Neural cell (in vitro differentiated cells): ENCODE results near the gene GSK3B. TPM values are rescaled to one million over a fixed set of nuclear protein-coding genes. Genes with fewer than 3 reads are reported as not detected.
A peak's percentile ranks its signal among the peaks of the same experiment; 100 is the strongest.

Source experiments
- H2AFZ ChIP-seq: fragments of 200-600, 300-800 bp; sonication (generic), shearing (Covaris generic); 2 replicates; pipeline ENCODE4 v1.6.0; 2014; ENCODE audit warnings: low read depth, mild to moderate bottlenecking, antibody characterized with exemption, low read length, moderate library complexity
- H3F3A ChIP-seq: fragments of 200-600 bp; shearing (Covaris generic); 2 replicates; pipeline ENCODE4 v1.6.1; 2016; ENCODE audit warnings: mild to moderate bottlenecking, moderate library complexity, mixed read lengths, antibody characterized with exemption, low read length; ENCODE audit not compliant: insufficient read depth, poor library complexity, severe bottlenecking
- H3K27ac ChIP-seq: fragments of 200-600, 300-800 bp; sonication (generic), shearing (Covaris generic); 2 replicates; pipeline ENCODE4 v1.5.1; 2014; ENCODE audit warnings: mild to moderate bottlenecking, low read length, moderate library complexity
- H3K27me3 ChIP-seq: fragments of 300-800, 200-600 bp; sonication (generic), shearing (Covaris generic); 2 replicates; pipeline ENCODE4 v1.6.0; 2014; ENCODE audit warnings: mild to moderate bottlenecking, low read depth, low read length, moderate library complexity; ENCODE audit not compliant: insufficient read depth
- H3K36me3 ChIP-seq: fragments of 300-800, 200-600 bp; sonication (generic), shearing (Covaris generic); 2 replicates; pipeline ENCODE4 v1.5.1; 2014; ENCODE audit warnings: mild to moderate bottlenecking, antibody characterized with exemption, low read length, moderate library complexity; ENCODE audit not compliant: insufficient read depth
- H3K4me2 ChIP-seq: fragments of 300-800, 200-600 bp; sonication (generic), shearing (Covaris generic); 2 replicates; pipeline ENCODE4 v1.6.0; 2014; ENCODE audit warnings: mild to moderate bottlenecking, low read length
- H3K4me3 ChIP-seq: fragments of 300-800, 200-600 bp; sonication (generic), shearing (Covaris generic); 2 replicates; pipeline ENCODE4 v1.5.1; 2014; ENCODE audit warnings: mild to moderate bottlenecking, low read length, moderate library complexity
- H3K79me2 ChIP-seq: fragments of 200-600 bp; shearing (Covaris generic); replicated peaks from 2 replicates; pipeline ENCODE4 v1.6.0; 2014; ENCODE audit warnings: mild to moderate bottlenecking, low read length, moderate library complexity; ENCODE audit not compliant: insufficient read depth
- H3K9ac ChIP-seq: fragments of 300-800, 200-600 bp; sonication (generic), shearing (Covaris generic); 2 replicates; pipeline ENCODE4 v1.6.1; 2016; ENCODE audit warnings: mild to moderate bottlenecking, low read length, mixed read lengths
- H3K9me2 ChIP-seq: fragments of 200-600 bp; shearing (Covaris generic); 2 replicates; pipeline ENCODE4 v1.6.1; 2016; ENCODE audit warnings: mild to moderate bottlenecking, low read length, mixed read lengths; ENCODE audit not compliant: insufficient read depth
- H3K9me3 ChIP-seq: fragments of 200-600, 300-800 bp; sonication (generic), shearing (Covaris generic); 2 replicates; pipeline ENCODE4 v1.6.1; 2016; ENCODE audit warnings: mild to moderate bottlenecking, mixed run types, low read length, moderate library complexity, mixed read lengths
- H4K20me1 ChIP-seq: fragments of 200-600 bp; shearing (Covaris generic); 2 replicates; pipeline ENCODE4 v1.6.1; 2016; ENCODE audit warnings: mild to moderate bottlenecking, mixed run types; ENCODE audit not compliant: insufficient read depth
- CTCF ChIP-seq: fragments of 450-650 bp; IDR thresholded peaks from 2 replicates; pipeline ENCODE4 v1.5.1; 2014; ENCODE audit warnings: antibody characterized with exemption, mild to moderate bottlenecking, moderate library complexity; ENCODE audit not compliant: poor library complexity, severe bottlenecking
- EP300 ChIP-seq: fragments of 450-650 bp; conservative IDR thresholded peaks from 2 replicates; pipeline ENCODE4 v1.6.1; 2014; ENCODE audit warnings: antibody characterized with exemption, mild to moderate bottlenecking, moderate library complexity; ENCODE audit not compliant: poor library complexity, severe bottlenecking
- EZH2 ChIP-seq: fragments of 200-600, 300-800 bp; shearing (Covaris generic), sonication (generic); IDR thresholded peaks from 2 replicates; pipeline ENCODE4 v1.6.1; 2014; ENCODE audit warnings: antibody characterized with exemption, low read length, borderline replicate concordance, mild to moderate bottlenecking; ENCODE audit not compliant: insufficient read depth, poor library complexity, severe bottlenecking
- MXI1 ChIP-seq: fragments of 450-650 bp; conservative IDR thresholded peaks from 2 replicates; pipeline ENCODE4 v1.6.1; 2014; ENCODE audit warnings: antibody characterized with exemption, mild to moderate bottlenecking; ENCODE audit not compliant: poor library complexity, severe bottlenecking
- POLR2AphosphoS5 ChIP-seq: IDR thresholded peaks from 2 replicates; pipeline ENCODE4 v1.6.1; 2012
- RAD21 ChIP-seq: fragments of 450-650 bp; conservative IDR thresholded peaks from 2 replicates; pipeline ENCODE4 v1.6.1; 2014; ENCODE audit warnings: antibody characterized with exemption, mild to moderate bottlenecking, moderate library complexity
- REST ChIP-seq: IDR thresholded peaks from 2 replicates; pipeline ENCODE4 v1.6.1; 2012; ENCODE audit warnings: borderline replicate concordance
- SMC3 ChIP-seq: fragments of 450-650 bp; conservative IDR thresholded peaks from 2 replicates; pipeline ENCODE4 v1.6.1; 2014; ENCODE audit warnings: antibody characterized with exemption, mild to moderate bottlenecking, moderate library complexity; ENCODE audit not compliant: poor library complexity
- TAF1 ChIP-seq: IDR thresholded peaks from 2 replicates; pipeline ENCODE4 v1.6.1; 2012; ENCODE audit warnings: low read depth
- polyA plus RNA-seq: library from polyadenylated mRNA; depleted of rRNA; stranded (reverse); fragments of >200 nt; gene quantifications from 2 replicates; pipeline ENCODE4 v1.2.3, GENCODE V29; 2014

Gene GSK3B
- polyA plus RNA-seq, 1 donor from 2014 or later = 48.5 TPM

GRCh38 chr3:120090422-120090821 lies 3.8 kb downstream of the GSK3B start:
- Histone ChIP-seq H3K79me2 (peaks cover 83% of the 10 kb centered on the region), H3K9ac (peak overlapping the region; percentile 99), H3K27ac (no peak overlapping the region), H2AFZ (no peak overlapping the region), H3K27me3 (no peaks in the 10 kb centered on the region), H3K9me2 (no peaks in the 10 kb centered on the region), H3K9me3 (no peaks in the 10 kb centered on the region), H3K4me2 (peak overlapping the region; percentile 71), H4K20me1 (peaks cover 47% of the 10 kb centered on the region), H3K36me3 (no peaks in the 10 kb centered on the region), H3F3A (no peaks in the 10 kb centered on the region), H3K4me3 (peak overlapping the region; percentile 79)
- TF ChIP-seq MXI1 (no peak), EZH2 (no peak), CTCF (no peak), EP300 (no peak), REST (no peak), TAF1 (no peak), SMC3 (no peak), RAD21 (no peak), POLR2AphosphoS5 (no peak)

GRCh38 chr3:120089089-120089488 lies 5.2 kb downstream of the GSK3B start:
- Histone ChIP-seq H3K27me3 (no peaks in the 10 kb centered on the region), H3F3A (no peaks in the 10 kb centered on the region), H3K36me3 (no peaks in the 10 kb centered on the region), H3K9me2 (no peaks in the 10 kb centered on the region), H3K27ac (no peak overlapping the region), H2AFZ (no peak overlapping the region), H3K4me2 (peak overlapping the region; percentile 71), H3K9ac (no peak overlapping the region), H3K4me3 (peak overlapping the region; percentile 79), H4K20me1 (peaks cover 54% of the 10 kb centered on the region), H3K9me3 (no peaks in the 10 kb centered on the region), H3K79me2 (peaks cover 96% of the 10 kb centered on the region)
- peak; percentile 12 for TF ChIP-seq MXI1
- no peak for TF ChIP-seq EP300

- H3K9ac ChIP-seq = no peak overlapping the region
- no peaks in the 10 kb centered on the region for H3K9me3 ChIP-seq
- H3K27me3 ChIP-seq = no peaks in the 10 kb centered on the region
- H3K36me3 ChIP-seq = no peaks in the 10 kb centered on the region
- H2AFZ ChIP-seq = no peak overlapping the region
- H4K20me1 ChIP-seq = peaks cover 56% of the 10 kb centered on the region
- no peaks in the 10 kb centered on the region for H3F3A ChIP-seq
- H3K9me2 ChIP-seq = no peaks in the 10 kb centered on the region
- H3K27ac ChIP-seq = no peak overlapping the region
- H3K4me2 ChIP-seq = peak overlapping the region; percentile 71
- TF ChIP-seq TAF1 (no peak), MXI1 (no peak), SMC3 (no peak), REST (no peak), EZH2 (no peak), POLR2AphosphoS5 (no peak), CTCF (no peak), EP300 (no peak), RAD21 (no peak)
- peak overlapping the region; percentile 79 for H3K4me3 ChIP-seq
- H3K79me2 ChIP-seq = peaks cover 100% of the 10 kb centered on the region
Measured at GRCh38 chr3:120088622-120089021, 5.6 kb downstream of the GSK3B start.
